OCI-LY1 (cell line): ENCODE measurements around the gene NUMB.

ENCODE experiments used
- H2AFZ ChIP-seq: fragments of 200-600 bp; sonication (generic), shearing (Covaris generic); 2 replicates; pipeline ENCODE4 v1.6.0; 2014; ENCODE audit warnings: antibody characterized with exemption, mild to moderate bottlenecking, low read length
- H3F3A ChIP-seq: fragments of 200-600 bp; sonication (generic), shearing (Covaris generic); 2 replicates; pipeline ENCODE4 v1.6.0; 2014; ENCODE audit warnings: mild to moderate bottlenecking, antibody characterized with exemption, low read length, moderate library complexity; ENCODE audit not compliant: insufficient read depth
- H3K27ac ChIP-seq: fragments of 200-600 bp; sonication (generic); 2 replicates; pipeline ENCODE4 v1.5.1; 2014; ENCODE audit warnings: low read length, mixed run types, mild to moderate bottlenecking, low read depth; ENCODE audit not compliant: poor library complexity, severe bottlenecking
- H3K27me3 ChIP-seq: fragments of 200-600 bp; sonication (generic); 2 replicates; pipeline ENCODE4 v1.6.0; 2014; ENCODE audit warnings: antibody characterized with exemption, mild to moderate bottlenecking, low read length, moderate library complexity; ENCODE audit not compliant: insufficient read depth
- H3K36me3 ChIP-seq: fragments of 200-600 bp; sonication (generic); 2 replicates; pipeline ENCODE4 v1.6.1; 2014; ENCODE audit warnings: mild to moderate bottlenecking, antibody characterized with exemption, low read length, moderate library complexity, mixed read lengths; ENCODE audit not compliant: insufficient read depth
- H3K4me1 ChIP-seq: fragments of 200-600 bp; sonication (generic); 2 replicates; pipeline ENCODE4 v1.5.1; 2014; ENCODE audit warnings: mild to moderate bottlenecking, low read length, moderate library complexity; ENCODE audit not compliant: insufficient read depth, severe bottlenecking
- H3K4me2 ChIP-seq: fragments of 200-600 bp; sonication (generic), shearing (Covaris generic); 2 replicates; pipeline ENCODE4 v1.6.1; 2014; ENCODE audit warnings: low read length
- H3K4me3 ChIP-seq: fragments of 200-600 bp; sonication (generic); 2 replicates; pipeline ENCODE4 v1.5.1; 2014; ENCODE audit warnings: low read length, low read depth, mild to moderate bottlenecking, mixed read lengths; ENCODE audit not compliant: poor library complexity, severe bottlenecking
- H3K79me2 ChIP-seq: fragments of 200-600 bp; shearing (Covaris generic); 2 replicates; pipeline ENCODE4 v1.6.1; 2016; ENCODE audit warnings: mixed run types, low read length, mixed read lengths; ENCODE audit not compliant: insufficient read depth
- H3K9ac ChIP-seq: fragments of 200-600 bp; sonication (generic), shearing (Covaris generic); 2 replicates; pipeline ENCODE4 v1.6.1; 2014; ENCODE audit warnings: mild to moderate bottlenecking, low read length, mixed read lengths
- H3K9me2 ChIP-seq: fragments of 200-600 bp; sonication (generic), shearing (Covaris generic); 2 replicates; pipeline ENCODE4 v1.6.1; 2014; ENCODE audit warnings: low read depth, mild to moderate bottlenecking, low read length, mixed read lengths
- H3K9me3 ChIP-seq: fragments of 200-600 bp; shearing (Covaris generic); 2 replicates; pipeline ENCODE4 v1.6.1; 2014; ENCODE audit warnings: low read length, mixed read lengths
- H4K20me1 ChIP-seq: fragments of 200-600 bp; sonication (generic), shearing (Covaris generic); 2 replicates; pipeline ENCODE4 v1.6.0; 2016; ENCODE audit warnings: mild to moderate bottlenecking, low read length; ENCODE audit not compliant: insufficient read depth
- EZH2 ChIP-seq: fragments of 200-600 bp; sonication (generic), shearing (Covaris generic); IDR thresholded peaks from 2 replicates; pipeline ENCODE4 v1.8.0; 2017; ENCODE audit warnings: borderline replicate concordance, mixed run types, mild to moderate bottlenecking, antibody characterized with exemption, low read length, moderate library complexity, mixed read lengths
- TF ChIP-seq, protein P1 (sequence below): fragments of 200-600 bp; sonication (generic), shearing (Covaris generic); IDR thresholded peaks from 2 replicates; pipeline ENCODE4 v1.5.1; 2017; ENCODE audit warnings: mild to moderate bottlenecking, antibody characterized with exemption, low read length, moderate library complexity, mixed read lengths

Gene NUMB

DNA sequence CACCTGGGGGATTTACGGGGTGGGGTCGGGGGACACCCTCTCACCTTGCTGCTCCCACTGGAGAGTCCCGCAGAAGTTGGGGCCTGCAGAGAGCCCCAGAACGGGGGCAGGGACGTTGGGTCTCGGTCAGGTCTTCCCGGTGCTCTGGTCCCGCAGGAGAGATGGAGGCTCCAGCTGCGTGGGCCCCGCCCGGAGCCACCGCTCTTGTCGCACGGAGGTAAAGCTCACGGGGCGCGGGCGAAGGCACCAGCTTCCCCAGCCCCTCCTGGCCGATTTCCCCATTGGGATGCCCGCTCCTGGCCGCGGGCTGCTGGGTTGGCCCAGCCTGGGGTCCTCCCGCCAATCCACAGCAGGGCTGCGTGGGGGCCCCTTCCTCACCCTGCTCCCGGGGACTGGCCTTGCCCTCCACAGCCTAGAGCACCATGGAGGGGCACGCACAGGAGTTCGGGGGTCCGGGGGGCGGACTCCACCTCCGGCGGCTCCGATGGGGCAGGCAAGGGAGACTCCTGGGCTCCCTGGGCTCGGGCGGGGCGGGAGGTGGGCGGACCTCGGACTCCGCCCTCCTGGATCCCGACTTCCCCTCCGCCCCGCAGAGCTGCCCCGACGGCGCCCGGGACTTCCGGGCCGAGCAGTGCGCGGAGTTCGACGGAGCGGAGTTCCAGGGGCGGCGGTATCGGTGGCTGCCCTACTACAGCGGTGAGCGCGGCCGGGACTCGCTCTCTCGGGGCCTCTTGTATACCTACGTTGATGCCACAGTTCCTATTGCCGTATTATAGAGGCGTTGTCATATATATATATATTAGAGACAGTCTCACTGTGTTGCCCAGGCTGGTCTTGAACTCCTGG lies 212.6 kb downstream of the NUMB start:
- Histone ChIP-seq H3K9me2 (no peaks in the 10 kb centered on the region), H3K9ac (peak overlapping the region; percentile 52; the same call in 1 of the 2 replicates), H3K79me2 (no peaks in the 10 kb centered on the region), H2AFZ (0 out of 2 replicates have a peak overlapping the region, but pooled peaks have one; percentile 4), H3K4me1 (peaks cover 43% of the 10 kb centered on the region), H3K4me3 (peak overlapping the region; percentile 62), H3F3A (no peaks in the 10 kb centered on the region), H3K27me3 (peaks cover 7% of the 10 kb centered on the region; the same call in 1 of the 2 replicates), H3K27ac (no peak overlapping the region), H4K20me1 (no peaks in the 10 kb centered on the region), H3K4me2 (peak overlapping the region; percentile 74), H3K36me3 (no peaks in the 10 kb centered on the region), H3K9me3 (no peaks in the 10 kb centered on the region)
- no peak for TF ChIP-seq EZH2
- TF ChIP-seq, protein P1, sequence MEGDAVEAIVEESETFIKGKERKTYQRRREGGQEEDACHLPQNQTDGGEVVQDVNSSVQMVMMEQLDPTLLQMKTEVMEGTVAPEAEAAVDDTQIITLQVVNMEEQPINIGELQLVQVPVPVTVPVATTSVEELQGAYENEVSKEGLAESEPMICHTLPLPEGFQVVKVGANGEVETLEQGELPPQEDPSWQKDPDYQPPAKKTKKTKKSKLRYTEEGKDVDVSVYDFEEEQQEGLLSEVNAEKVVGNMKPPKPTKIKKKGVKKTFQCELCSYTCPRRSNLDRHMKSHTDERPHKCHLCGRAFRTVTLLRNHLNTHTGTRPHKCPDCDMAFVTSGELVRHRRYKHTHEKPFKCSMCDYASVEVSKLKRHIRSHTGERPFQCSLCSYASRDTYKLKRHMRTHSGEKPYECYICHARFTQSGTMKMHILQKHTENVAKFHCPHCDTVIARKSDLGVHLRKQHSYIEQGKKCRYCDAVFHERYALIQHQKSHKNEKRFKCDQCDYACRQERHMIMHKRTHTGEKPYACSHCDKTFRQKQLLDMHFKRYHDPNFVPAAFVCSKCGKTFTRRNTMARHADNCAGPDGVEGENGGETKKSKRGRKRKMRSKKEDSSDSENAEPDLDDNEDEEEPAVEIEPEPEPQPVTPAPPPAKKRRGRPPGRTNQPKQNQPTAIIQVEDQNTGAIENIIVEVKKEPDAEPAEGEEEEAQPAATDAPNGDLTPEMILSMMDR, result no peak

GRCh38 chr14:73244541-73245290 lies 213.6 kb downstream of the NUMB start:
- Histone ChIP-seq H3K36me3 (no peaks in the 10 kb centered on the region), H2AFZ (no peak overlapping the region), H3K9me3 (no peaks in the 10 kb centered on the region), H3K9me2 (no peaks in the 10 kb centered on the region), H3F3A (no peaks in the 10 kb centered on the region), H4K20me1 (no peaks in the 10 kb centered on the region), H3K9ac (no peak overlapping the region), H3K4me2 (no peak overlapping the region; the same call in 1 of the 2 replicates), H3K79me2 (no peaks in the 10 kb centered on the region), H3K4me1 (peaks cover 43% of the 10 kb centered on the region), H3K27me3 (peaks cover 7% of the 10 kb centered on the region; the same call in 1 of the 2 replicates), H3K27ac (no peak overlapping the region), H3K4me3 (no peak overlapping the region)
- TF ChIP-seq EZH2, result no peak
- TF ChIP-seq, protein P1, result no peak

GRCh38 chr14:73243748-73244147 lies 214.6 kb downstream of the NUMB start:
- Histone ChIP-seq H4K20me1 (no peaks in the 10 kb centered on the region), H3K27me3 (peaks cover 7% of the 10 kb centered on the region; the same call in 1 of the 2 replicates), H3K27ac (no peak overlapping the region), H3K4me1 (peaks cover 39% of the 10 kb centered on the region), H3K9me2 (no peaks in the 10 kb centered on the region), H3K9me3 (no peaks in the 10 kb centered on the region), H3K4me2 (no peak overlapping the region), H3K9ac (no peak overlapping the region), H3F3A (no peaks in the 10 kb centered on the region), H3K4me3 (no peak overlapping the region), H2AFZ (no peak overlapping the region), H3K79me2 (no peaks in the 10 kb centered on the region), H3K36me3 (no peaks in the 10 kb centered on the region)
- TF ChIP-seq EZH2, result no peak
- TF ChIP-seq, protein P1, result no peak
